Neural progenitor cell (in vitro differentiated cells): ENCODE measurements around the gene ADK. TPM values are rescaled to one million over a fixed set of nuclear protein-coding genes. Genes with fewer than 3 reads are reported as not detected.

ENCODE experiments used
- DNase-seq: peaks from one replicate; pipeline ENCODE4 v3.0.0-alpha.2; 2016; ENCODE audit warnings: low spot score
- H2AFZ ChIP-seq: fragments of 200-600 bp; sonication (generic); replicated peaks from 2 replicates; pipeline ENCODE4 v1.6.1; 2016; ENCODE audit warnings: antibody characterized with exemption
- H3F3A ChIP-seq: fragments of 200-600 bp; sonication (generic); 2 replicates; pipeline ENCODE4 v1.6.1; 2016; ENCODE audit warnings: antibody characterized with exemption, low read depth
- H3K27ac ChIP-seq: fragments of 200-600 bp; sonication (generic); 2 replicates; pipeline ENCODE4 v1.5.1; 2016; ENCODE audit warnings: mild to moderate bottlenecking
- H3K27me3 ChIP-seq: fragments of 200-600 bp; sonication (generic); 2 replicates; pipeline ENCODE4 v1.6.1; 2016; ENCODE audit warnings: mild to moderate bottlenecking, moderate library complexity
- H3K36me3 ChIP-seq: fragments of 200-600 bp; sonication (generic); 2 replicates; pipeline ENCODE4 v1.5.1; 2016
- H3K4me1 ChIP-seq: fragments of 200-600 bp; sonication (generic); 2 replicates; pipeline ENCODE4 v1.6.1; 2016; ENCODE audit warnings: mixed run types
- H3K4me2 ChIP-seq: fragments of 200-600 bp; sonication (generic); 2 replicates; pipeline ENCODE4 v1.6.1; 2016
- H3K4me3 ChIP-seq: fragments of 200-600 bp; sonication (generic); 2 replicates; pipeline ENCODE4 v1.5.1; 2016
- H3K79me2 ChIP-seq: fragments of 200-600 bp; sonication (generic); 2 replicates; pipeline ENCODE4 v1.6.1; 2016; ENCODE audit warnings: low read depth
- H3K9ac ChIP-seq: fragments of 200-600 bp; sonication (generic); 2 replicates; pipeline ENCODE4 v1.6.1; 2016
- H3K9me3 ChIP-seq: fragments of 200-600 bp; sonication (generic); 2 replicates; pipeline ENCODE4 v1.5.1; 2016; ENCODE audit warnings: low read depth
- H4K20me1 ChIP-seq: fragments of 200-600 bp; sonication (generic); 2 replicates; pipeline ENCODE4 v1.6.1; 2016; ENCODE audit warnings: low read depth
- H3K27ac Mint-ChIP-seq: 3 replicates; pipeline ENCODE4 v1.8.0; 2021; ENCODE audit warnings: mixed read lengths
- H3K27me3 Mint-ChIP-seq: 2 replicates; pipeline ENCODE4 v1.8.0; 2022; ENCODE audit warnings: low read depth, mild to moderate bottlenecking, inconsistent platforms, moderate library complexity, mixed read lengths; ENCODE audit not compliant: insufficient read depth
- H3K36me3 Mint-ChIP-seq: 3 replicates; pipeline ENCODE4 v1.8.0; 2021; ENCODE audit warnings: mixed read lengths
- H3K4me1 Mint-ChIP-seq: 3 replicates; pipeline ENCODE4 v1.8.0; 2021; ENCODE audit warnings: mixed read lengths
- H3K4me3 Mint-ChIP-seq: 3 replicates; pipeline ENCODE4 v1.8.0; 2021; ENCODE audit warnings: mild to moderate bottlenecking, moderate library complexity, mixed read lengths
- H3K9me3 Mint-ChIP-seq: 3 replicates; pipeline ENCODE4 v1.8.0; 2020; ENCODE audit warnings: mixed read lengths
- EZH2 ChIP-seq: fragments of 200-600 bp; sonication (generic); IDR thresholded peaks from 2 replicates; pipeline ENCODE4 v1.6.1; 2017; ENCODE audit warnings: antibody characterized with exemption, mild to moderate bottlenecking, moderate library complexity
- EZH2phosphoT487 ChIP-seq: fragments of 200-600 bp; sonication (generic); IDR thresholded peaks from 2 replicates; pipeline ENCODE4 v1.6.1; 2017; ENCODE audit warnings: antibody characterized with exemption
- total RNA-seq: library from RNA; depleted of rRNA; stranded (reverse); fragments of >200 nt; gene quantifications from 2 replicates; pipeline ENCODE4 v1.2.3, GENCODE V29; 2015; ENCODE audit warnings: low replicate concordance
- TF ChIP-seq, protein P1 (sequence below): fragments of 200-600 bp; sonication (generic); IDR thresholded peaks from 2 replicates; pipeline ENCODE4 v1.5.1; 2017; ENCODE audit warnings: antibody characterized with exemption, mild to moderate bottlenecking

Gene ADK
- 33.5 and 50.9 TPM in 2 replicates for total RNA-seq

DNA sequence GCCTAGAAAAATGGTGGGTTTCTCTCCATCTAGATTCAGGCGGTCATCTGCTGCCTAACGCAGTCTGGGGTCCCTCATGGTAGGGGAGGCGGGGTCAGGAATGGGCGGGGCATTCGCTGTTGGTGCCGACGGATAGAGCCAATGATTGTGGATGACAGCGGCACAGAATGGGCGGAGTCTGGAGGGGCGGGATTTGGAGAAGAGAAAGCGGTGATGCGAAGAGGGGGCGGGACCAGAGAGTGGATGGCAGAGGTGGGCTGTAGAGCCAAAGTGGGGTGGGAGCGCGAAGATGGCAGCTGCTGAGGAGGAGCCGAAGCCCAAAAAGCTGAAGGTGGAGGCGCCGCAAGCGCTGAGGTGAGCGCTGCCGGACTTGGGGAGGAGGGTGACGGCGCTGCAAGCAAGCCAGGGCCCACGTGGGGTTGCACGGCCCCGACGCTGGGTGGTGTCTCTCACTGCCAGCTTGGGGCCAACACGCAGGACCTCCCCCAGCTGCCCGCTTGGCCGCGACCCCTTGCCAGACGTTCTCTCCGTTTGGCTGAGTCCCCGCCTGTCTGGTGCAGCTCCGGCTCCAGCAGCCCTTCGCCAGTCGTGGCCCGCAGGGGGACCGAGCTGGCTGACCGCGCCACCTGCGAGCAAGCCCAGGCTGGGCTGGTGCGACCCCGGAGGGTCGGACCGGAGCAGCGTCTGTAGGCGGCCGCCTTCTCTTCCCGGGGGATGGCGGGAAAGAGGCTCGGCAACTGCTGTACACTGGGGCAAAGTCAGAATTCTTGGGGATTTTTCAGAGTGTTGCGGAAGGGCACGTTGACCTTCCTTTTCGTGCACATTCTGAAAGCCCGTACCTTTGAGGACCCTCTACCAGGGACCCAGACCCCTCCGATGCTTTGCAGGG, at the start of gene ADK:
TSS of gene ADK (plus strand) at position 232 of the 889 bp plus-strand sequence. CDS start at position 290, 58 bp downstream.
- peaks cover 6% of the 10 kb centered on the region for H4K20me1 ChIP-seq
- H3K27ac Mint-ChIP-seq: no peak within 1 kb of the TSS
- peak; percentile 99 for DNase-seq
- peaks cover 93% of the 10 kb centered on the region for H3K79me2 ChIP-seq
- peaks cover 20% of the 10 kb centered on the region for H3F3A ChIP-seq
- H3K27ac ChIP-seq: peak within 1 kb of the TSS; percentile 95
- H3K36me3 ChIP-seq: no peaks in the 10 kb centered on the region
- H3K27me3 Mint-ChIP-seq: no peaks in the 10 kb centered on the region
- H3K4me1 ChIP-seq: peaks cover 21% of the 10 kb centered on the region
- peak within 1 kb of the TSS; percentile 89 for H3K4me2 ChIP-seq
- H3K9ac ChIP-seq: peak within 1 kb of the TSS; percentile 86
- H2AFZ ChIP-seq: peak within 1 kb of the TSS; percentile 94
- H3K4me3 Mint-ChIP-seq: no peak within 1 kb of the TSS
- no peaks in the 10 kb centered on the region for H3K27me3 ChIP-seq
- no peaks in the 10 kb centered on the region for H3K9me3 ChIP-seq
- TF ChIP-seq, protein P1, sequence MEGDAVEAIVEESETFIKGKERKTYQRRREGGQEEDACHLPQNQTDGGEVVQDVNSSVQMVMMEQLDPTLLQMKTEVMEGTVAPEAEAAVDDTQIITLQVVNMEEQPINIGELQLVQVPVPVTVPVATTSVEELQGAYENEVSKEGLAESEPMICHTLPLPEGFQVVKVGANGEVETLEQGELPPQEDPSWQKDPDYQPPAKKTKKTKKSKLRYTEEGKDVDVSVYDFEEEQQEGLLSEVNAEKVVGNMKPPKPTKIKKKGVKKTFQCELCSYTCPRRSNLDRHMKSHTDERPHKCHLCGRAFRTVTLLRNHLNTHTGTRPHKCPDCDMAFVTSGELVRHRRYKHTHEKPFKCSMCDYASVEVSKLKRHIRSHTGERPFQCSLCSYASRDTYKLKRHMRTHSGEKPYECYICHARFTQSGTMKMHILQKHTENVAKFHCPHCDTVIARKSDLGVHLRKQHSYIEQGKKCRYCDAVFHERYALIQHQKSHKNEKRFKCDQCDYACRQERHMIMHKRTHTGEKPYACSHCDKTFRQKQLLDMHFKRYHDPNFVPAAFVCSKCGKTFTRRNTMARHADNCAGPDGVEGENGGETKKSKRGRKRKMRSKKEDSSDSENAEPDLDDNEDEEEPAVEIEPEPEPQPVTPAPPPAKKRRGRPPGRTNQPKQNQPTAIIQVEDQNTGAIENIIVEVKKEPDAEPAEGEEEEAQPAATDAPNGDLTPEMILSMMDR: peak; percentile 55
- TF ChIP-seq EZH2phosphoT487: no peak
- no peak for TF ChIP-seq EZH2
- no peaks in the 10 kb centered on the region for H3K9me3 Mint-ChIP-seq
- H3K36me3 Mint-ChIP-seq: peaks cover 5% of the 10 kb centered on the region
- peaks cover 19% of the 10 kb centered on the region for H3K4me1 Mint-ChIP-seq
- peak within 1 kb of the TSS; percentile 98 for H3K4me3 ChIP-seq

GRCh38 chr10:74103560-74104258, 47.3 kb upstream of the ADK start:
- H3K4me1 Mint-ChIP-seq: no peaks in the 10 kb centered on the region

GRCh38 chr10:74104480-74104879, 46.5 kb upstream of the ADK start:
- H3K36me3 Mint-ChIP-seq: peaks cover 52% of the 10 kb centered on the region
- H3K4me1 ChIP-seq: no peaks in the 10 kb centered on the region
- TF ChIP-seq, protein P1: no peak
- no peak for TF ChIP-seq EZH2
- TF ChIP-seq EZH2phosphoT487: no peak
- DNase-seq: no peak
- no peaks in the 10 kb centered on the region for H3K27me3 Mint-ChIP-seq
- H3K27ac ChIP-seq: no peak overlapping the region
- no peak overlapping the region for H2AFZ ChIP-seq
- no peaks in the 10 kb centered on the region for H3K27me3 ChIP-seq
- H3K4me3 ChIP-seq: no peak overlapping the region
- no peaks in the 10 kb centered on the region for H3K79me2 ChIP-seq
- no peak overlapping the region for H3K9ac ChIP-seq
- H4K20me1 ChIP-seq: no peaks in the 10 kb centered on the region
- H3K4me2 ChIP-seq: no peak overlapping the region
- H3K9me3 ChIP-seq: no peaks in the 10 kb centered on the region
- H3K9me3 Mint-ChIP-seq: no peaks in the 10 kb centered on the region
- no peak overlapping the region for H3K4me3 Mint-ChIP-seq
- no peak overlapping the region for H3K27ac Mint-ChIP-seq
- no peaks in the 10 kb centered on the region for H3K4me1 Mint-ChIP-seq
- H3F3A ChIP-seq: no peaks in the 10 kb centered on the region
- no peaks in the 10 kb centered on the region for H3K36me3 ChIP-seq

More at GRCh38 chr10:74103560-74104258, 47.3 kb upstream of the ADK start:
- Histone ChIP-seq H3K9ac (no peak overlapping the region), H3K27ac (no peak overlapping the region), H3K79me2 (no peaks in the 10 kb centered on the region), H3F3A (no peaks in the 10 kb centered on the region), H3K4me1 (no peaks in the 10 kb centered on the region), H3K4me3 (no peak overlapping the region), H3K36me3 (no peaks in the 10 kb centered on the region), H2AFZ (no peak overlapping the region), H3K4me2 (no peak overlapping the region), H4K20me1 (no peaks in the 10 kb centered on the region), H3K27me3 (no peaks in the 10 kb centered on the region), H3K9me3 (no peaks in the 10 kb centered on the region)
- no peak overlapping the region for H3K4me3 Mint-ChIP-seq
- H3K9me3 Mint-ChIP-seq: no peaks in the 10 kb centered on the region
- DNase-seq: peak; percentile 34
- TF ChIP-seq, protein P1: peak; percentile 60
- TF ChIP-seq EZH2phosphoT487: no peak
- no peak for TF ChIP-seq EZH2
- no peaks in the 10 kb centered on the region for H3K27me3 Mint-ChIP-seq
- H3K36me3 Mint-ChIP-seq: peaks cover 50% of the 10 kb centered on the region
- peak overlapping the region; percentile 31 for H3K27ac Mint-ChIP-seq
